HepG2 (cell line): ENCODE measurements around the gene KLF5. TPM values are rescaled to one million over a fixed set of nuclear protein-coding genes. Genes with fewer than 3 reads are reported as not detected.

Experiments used
- AKNA ChIP-seq: sonication (generic); formaldehyde crosslinking; IDR thresholded peaks from 2 replicates; pipeline ENCODE4 v1.4.0; 2020; ENCODE audit warnings: missing genetic modification reagents, borderline replicate concordance
- FOSL1 ChIP-seq: sonication (generic); formaldehyde crosslinking; IDR thresholded peaks from 2 replicates; pipeline ENCODE4 v1.9.0; 2021; ENCODE audit warnings: missing genetic modification reagents, borderline replicate concordance
- MNT ChIP-seq: fragments of 450-650 bp; IDR thresholded peaks from 2 replicates; pipeline ENCODE4 v1.6.1; 2016
- ZNF33B ChIP-seq: sonication (generic); formaldehyde crosslinking; IDR thresholded peaks from 2 replicates; pipeline ENCODE4 v1.5.1; 2020; ENCODE audit warnings: mild to moderate bottlenecking, missing genetic modification reagents
- ZNF513 ChIP-seq: sonication (generic); formaldehyde crosslinking; conservative IDR thresholded peaks from 2 replicates; pipeline ENCODE4 v1.5.0; 2020; ENCODE audit warnings: missing genetic modification reagents
- ZNF567 ChIP-seq: sonication (generic); formaldehyde crosslinking; IDR thresholded peaks from 2 replicates; pipeline ENCODE4 v1.8.1; 2023; ENCODE audit warnings: mild to moderate bottlenecking, missing genetic modification reagents, borderline replicate concordance
- polyA plus RNA-seq, 8 experiments: library from polyadenylated mRNA; depleted of rRNA in 3 of 8; stranded (reverse) in 7 of 8; unstranded in 1 of 8; fragments of >200 nt; fragmentation: Illumina TruSeq in 4 of 8; extraction: Trizol in 4 of 8; gene quantifications; 2 replicates each; pipeline versions ENCODE4 v1.2.1 to v1.2.3, GENCODE V29; 2011 to 2016; ENCODE audit warnings: low read depth in 4 of 8, missing spikeins in 1 of 8, mixed read lengths in 1 of 8; ENCODE audit not compliant: insufficient read depth in 1 of 8
- total RNA-seq, 5 experiments: library from RNA; depleted of rRNA; stranded (reverse); fragments of >200 nt; fragmentation: Illumina TruSeq; extraction: Trizol; gene quantifications; 2 replicates each; pipeline ENCODE4 v1.2.3, GENCODE V29; 2016; ENCODE audit warnings: low read depth in 1 of 5

KLF5 gene
- total and polyA plus RNA-seq, 2 of the 13 experiments (the other 11 are each of a cell fraction or from before 2014, with no cell fraction given), result 1.7 to 9.2 TPM

- TF ChIP-seq FOSL1 (no peak), MNT (no peak), ZNF567 (CRISPR knock-in tag) (no peak), ZNF33B (CRISPR knock-in tag) (no peak), ZNF513 (CRISPR knock-in tag) (no peak), AKNA (CRISPR knock-in tag) (no peak)
Observed at GRCh38 chr13:73055813-73056564, 2.8 kb upstream of the KLF5 start (continued).
